Activated T-helper 2 cell treated with anti-CD3 and anti-CD28 coated beads, Interferon-gamma antibody, Interleukin-2, Interleukin-4, amounts not matched to agents 10 μg/mL and 5 μg/mL and 100 μg/mL, durations not matched to agents 14 hours and 24 hours and 36 hours (primary cell): ENCODE results near the gene DGCR2. TPM values are rescaled to one million over a fixed set of nuclear protein-coding genes. Genes with fewer than 3 reads are reported as not detected.

Experiments
- DNase-seq: peaks from one replicate; pipeline ENCODE4 v3.0.0; 2021; ENCODE audit warnings: low spot score
- H3K27ac Mint-ChIP-seq: one replicate; pipeline ENCODE4 v1.8.0; 2021; ENCODE audit warnings: mixed read lengths
- H3K27me3 Mint-ChIP-seq: one replicate; pipeline ENCODE4 v1.8.0; 2021; ENCODE audit warnings: low read depth, mixed read lengths
- H3K36me3 Mint-ChIP-seq: one replicate; pipeline ENCODE4 v1.8.0; 2021; ENCODE audit warnings: low read depth, mixed read lengths
- H3K4me1 Mint-ChIP-seq: one replicate; pipeline ENCODE4 v1.8.0; 2021; ENCODE audit warnings: low read depth, mixed read lengths
- H3K4me3 Mint-ChIP-seq: one replicate; pipeline ENCODE4 v1.8.0; 2021; ENCODE audit warnings: low read depth, mild to moderate bottlenecking, moderate library complexity, mixed read lengths
- H3K9me3 Mint-ChIP-seq: one replicate; pipeline ENCODE4 v1.8.0; 2021; ENCODE audit warnings: mixed read lengths
- intact Hi-C: fragments of 100-400 bp; cut with micrococcal nuclease; formaldehyde crosslinking; loops from one replicate; pipeline ENCODE4 v1.15.1; 2023
- total RNA-seq: library from RNA; stranded (reverse); gene quantifications from 2 replicates; pipeline ENCODE4 v1.2.3, GENCODE V29; 2022

Gene DGCR2
- total RNA-seq, 1 donor from 2014 or later: 22.5 TPM

- Mint-ChIP-seq H3K4me3 (no peak overlapping the region), H3K4me1 (peaks cover 7% of the 10 kb centered on the region), H3K9me3 (no peaks in the 10 kb centered on the region), H3K27ac (no peak overlapping the region), H3K27me3 (no peaks in the 10 kb centered on the region), H3K36me3 (peaks cover 60% of the 10 kb centered on the region)
- intact Hi-C loops: loop anchor here (10.0 kb wide), 1 partner anchor 335 kb away; the partner anchor contains the start of genes CDC45 and UFD1
- DNase-seq: no peak
Measured at GRCh38 chr22:19139974-19140373, 17.8 kb upstream of the DGCR2 start.

- Mint-ChIP-seq H3K27me3 (no peaks in the 10 kb centered on the region), H3K9me3 (no peaks in the 10 kb centered on the region), H3K27ac (no peak overlapping the region), H3K36me3 (peaks cover 58% of the 10 kb centered on the region), H3K4me1 (peaks cover 4% of the 10 kb centered on the region), H3K4me3 (no peak overlapping the region)
- intact Hi-C loops: no loop called here
- DNase-seq: no peak
Measured at GRCh38 chr22:19139001-19139356, 16.8 kb upstream of the DGCR2 start.

- Mint-ChIP-seq H3K27me3 (no peaks in the 10 kb centered on the region), H3K36me3 (peaks cover 55% of the 10 kb centered on the region), H3K4me3 (no peak overlapping the region), H3K27ac (no peak overlapping the region), H3K4me1 (peaks cover 2% of the 10 kb centered on the region), H3K9me3 (no peaks in the 10 kb centered on the region)
- DNase-seq: no peak
- intact Hi-C loops: no loop called here
Measured at GRCh38 chr22:19138217-19139000, 16.2 kb upstream of the DGCR2 start.

- Mint-ChIP-seq H3K27ac (no peak overlapping the region), H3K4me3 (no peak overlapping the region), H3K27me3 (no peaks in the 10 kb centered on the region), H3K36me3 (peaks cover 53% of the 10 kb centered on the region), H3K9me3 (no peaks in the 10 kb centered on the region), H3K4me1 (no peaks in the 10 kb centered on the region)
- intact Hi-C loops: no loop called here
- no peak for DNase-seq
Measured at GRCh38 chr22:19137384-19138216, 15.4 kb upstream of the DGCR2 start.

- Mint-ChIP-seq H3K36me3 (peaks cover 49% of the 10 kb centered on the region), H3K9me3 (no peaks in the 10 kb centered on the region), H3K27me3 (no peaks in the 10 kb centered on the region), H3K4me3 (no peak overlapping the region), H3K27ac (no peak overlapping the region), H3K4me1 (no peaks in the 10 kb centered on the region)
- intact Hi-C loops: no loop called here
- no peak for DNase-seq
Measured at GRCh38 chr22:19136915-19137314, 14.7 kb upstream of the DGCR2 start.

- H3K27me3 Mint-ChIP-seq: no peaks in the 10 kb centered on the region
- H3K4me1 Mint-ChIP-seq: no peaks in the 10 kb centered on the region
- H3K27ac Mint-ChIP-seq: no peak overlapping the region
Measured at GRCh38 chr22:19134874-19135273, 12.7 kb upstream of the DGCR2 start.

GRCh38 chr22:19134176-19134831 lies 12.1 kb upstream of the DGCR2 start:
- intact Hi-C loops: no loop called here
- H3K4me1 Mint-ChIP-seq: no peaks in the 10 kb centered on the region
- H3K4me3 Mint-ChIP-seq: no peak overlapping the region
- no peaks in the 10 kb centered on the region for H3K27me3 Mint-ChIP-seq
- peaks cover 32% of the 10 kb centered on the region for H3K36me3 Mint-ChIP-seq
- H3K9me3 Mint-ChIP-seq: no peaks in the 10 kb centered on the region
- no peak for DNase-seq
- H3K27ac Mint-ChIP-seq: no peak overlapping the region

More at GRCh38 chr22:19134874-19135273, 12.7 kb upstream of the DGCR2 start:
- Mint-ChIP-seq H3K36me3 (peaks cover 37% of the 10 kb centered on the region), H3K9me3 (no peaks in the 10 kb centered on the region), H3K4me3 (no peak overlapping the region)
- DNase-seq: no peak
- intact Hi-C loops: no loop called here

- no peak for DNase-seq
- H3K9me3 Mint-ChIP-seq: no peaks in the 10 kb centered on the region
- H3K36me3 Mint-ChIP-seq: peaks cover 25% of the 10 kb centered on the region
- intact Hi-C loops: no loop called here
- H3K4me3 Mint-ChIP-seq: no peak overlapping the region
- H3K27me3 Mint-ChIP-seq: no peaks in the 10 kb centered on the region
- no peaks in the 10 kb centered on the region for H3K4me1 Mint-ChIP-seq
- H3K27ac Mint-ChIP-seq: no peak overlapping the region
Measured at GRCh38 chr22:19133561-19133960, 11.3 kb upstream of the DGCR2 start.

- Mint-ChIP-seq H3K27ac (no peak overlapping the region), H3K9me3 (no peaks in the 10 kb centered on the region), H3K27me3 (no peaks in the 10 kb centered on the region), H3K4me3 (no peak overlapping the region), H3K4me1 (no peaks in the 10 kb centered on the region), H3K36me3 (peaks cover 25% of the 10 kb centered on the region)
- no peak for DNase-seq
- intact Hi-C loops: no loop called here
Measured at GRCh38 chr22:19132693-19133400, 10.6 kb upstream of the DGCR2 start.

- H3K27ac Mint-ChIP-seq: no peak overlapping the region
- H3K36me3 Mint-ChIP-seq: peaks cover 25% of the 10 kb centered on the region
- intact Hi-C loops: no loop called here
- H3K27me3 Mint-ChIP-seq: no peaks in the 10 kb centered on the region
- DNase-seq: no peak
- no peak overlapping the region for H3K4me3 Mint-ChIP-seq
- no peaks in the 10 kb centered on the region for H3K4me1 Mint-ChIP-seq
- no peaks in the 10 kb centered on the region for H3K9me3 Mint-ChIP-seq
Measured at GRCh38 chr22:19132153-19132552, 9.9 kb upstream of the DGCR2 start.

GRCh38 chr22:19131685-19132015 lies 9.4 kb upstream of the DGCR2 start:
- Mint-ChIP-seq H3K27ac (no peak overlapping the region), H3K27me3 (no peaks in the 10 kb centered on the region), H3K36me3 (peaks cover 20% of the 10 kb centered on the region), H3K9me3 (no peaks in the 10 kb centered on the region), H3K4me1 (no peaks in the 10 kb centered on the region), H3K4me3 (no peak overlapping the region)
- no peak for DNase-seq
- intact Hi-C loops: no loop called here

GRCh38 chr22:19130959-19131684 lies 8.9 kb upstream of the DGCR2 start, which contains the start of gene TSSK2:
Gene TSSK2 (plus strand): TSS chr22:19131308. CDS start chr22:19131400, 92 bp downstream.
- intact Hi-C loops: no loop called here
- H3K27ac Mint-ChIP-seq: no peak within 1 kb of the TSS
- H3K4me3 Mint-ChIP-seq: no peak within 1 kb of the TSS
- no peaks in the 10 kb centered on the region for H3K4me1 Mint-ChIP-seq
- H3K9me3 Mint-ChIP-seq: no peaks in the 10 kb centered on the region
- no peak for DNase-seq
- no peaks in the 10 kb centered on the region for H3K27me3 Mint-ChIP-seq
- H3K36me3 Mint-ChIP-seq: peaks cover 15% of the 10 kb centered on the region
